Naive B cell (primary cell): ENCODE measurements around the gene OPRL1. TPM values are rescaled to one million over a fixed set of nuclear protein-coding genes. Genes with fewer than 3 reads are reported as not detected.

ENCODE experiments used
- polyA plus RNA-seq, 6 donors: library from polyadenylated mRNA; unstranded; fragments of 300-500 nt; fragmentation: Illumina TruSeq; gene quantifications; one replicate each; pipeline ENCODE4 v1.2.3, GENCODE V29; 2021; ENCODE audit warnings: low read depth in 6 of 6

The OPRL1 gene
- polyA plus RNA-seq, 6 donors from 2014 or later = 0.91 to 3.4 (median 2.3) TPM

Other genes with a start within 250 kb of the OPRL1 start
- gene ZBTB46, start 248.8 kb upstream of the OPRL1 start, polyA plus RNA-seq = under 1 TPM in 1 of 6 donors, not detected in 5; 0.15 TPM
- gene ABHD16B, start 218.6 kb upstream of the OPRL1 start, polyA plus RNA-seq = 1 to 10 TPM in 1 of 6 donors, not detected in 5; 1.1 TPM
- gene TPD52L2, start 214.8 kb upstream of the OPRL1 start, polyA plus RNA-seq = 100 to 1,000 TPM in 1 of 6 donors, 10 to 100 TPM in 5; 61.1 to 105 (median 79.9) TPM
- gene DNAJC5, start 185.0 kb upstream of the OPRL1 start, polyA plus RNA-seq = 1 to 10 TPM in 5 of 6 donors, under 1 TPM in 1; 0.23 to 4.2 (median 3.3) TPM
- 10 to 100 TPM; 11.3 to 62.0 (median 31.7) TPM for gene UCKL1, start 123.7 kb upstream of the OPRL1 start, polyA plus RNA-seq
- gene ZNF512B, start 110.2 kb upstream of the OPRL1 start, polyA plus RNA-seq = under 1 TPM in 5 of 6 donors, not detected in 1; 0.16 to 0.69 (median 0.60) TPM
- gene SAMD10, start 100.4 kb upstream of the OPRL1 start, polyA plus RNA-seq = 1 to 10 TPM; 2.0 to 7.1 (median 5.8) TPM
- gene PRPF6, start 99.0 kb upstream of the OPRL1 start, polyA plus RNA-seq = 10 to 100 TPM; 46.4 to 83.8 (median 66.9) TPM
- gene C20orf204, start 43.9 kb upstream of the OPRL1 start, polyA plus RNA-seq = under 1 TPM in 1 of 6 donors, not detected in 5; 0.05 TPM
- not detected for gene SOX18, start 30.4 kb upstream of the OPRL1 start, polyA plus RNA-seq
- 10 to 100 TPM; 30.2 to 51.5 (median 41.4) TPM for gene TCEA2, start 16.9 kb upstream of the OPRL1 start, polyA plus RNA-seq
- 100 to 1,000 TPM; 112 to 170 (median 132) TPM for gene RGS19, start 564 bp upstream of the OPRL1 start, polyA plus RNA-seq
- under 1 TPM in 1 of 6 donors, not detected in 5; 0.47 TPM for gene LKAAEAR1, start 4.3 kb downstream of the OPRL1 start, polyA plus RNA-seq
- not detected for gene NPBWR2, start 27.5 kb downstream of the OPRL1 start, polyA plus RNA-seq
- gene MYT1, start 84.4 kb downstream of the OPRL1 start, polyA plus RNA-seq = not detected
- 100 to 1,000 TPM in 1 of 6 donors, 10 to 100 TPM in 5; 47.3 to 127 (median 72.2) TPM for gene PCMTD2, start 175.7 kb downstream of the OPRL1 start, polyA plus RNA-seq